Osteocyte (in vitro differentiated cells): Measurements from ENCODE around the gene AADACL3. TPM values are rescaled to one million over a fixed set of nuclear protein-coding genes. Genes with fewer than 3 reads are reported as not detected.

Experiments
- DNase-seq: peaks from one replicate; pipeline ENCODE4 v3.0.0; 2021; ENCODE audit warnings: mixed read lengths; ENCODE audit not compliant: unreplicated experiment; ENCODE audit errors: extremely low spot score
- H3K27ac Mint-ChIP-seq: one replicate; pipeline ENCODE4 v1.8.0; 2021; ENCODE audit warnings: mild to moderate bottlenecking, mixed read lengths; ENCODE audit not compliant: unreplicated experiment
- H3K27me3 Mint-ChIP-seq: one replicate; pipeline ENCODE4 v1.8.0; 2021; ENCODE audit warnings: mixed read lengths; ENCODE audit not compliant: unreplicated experiment
- H3K36me3 Mint-ChIP-seq: one replicate; pipeline ENCODE4 v1.8.0; 2021; ENCODE audit warnings: mixed read lengths; ENCODE audit not compliant: unreplicated experiment
- H3K4me1 Mint-ChIP-seq: one replicate; pipeline ENCODE4 v1.8.0; 2021; ENCODE audit warnings: mixed read lengths; ENCODE audit not compliant: unreplicated experiment
- H3K4me3 Mint-ChIP-seq: one replicate; pipeline ENCODE4 v1.8.0; 2021; ENCODE audit warnings: mild to moderate bottlenecking, moderate library complexity, mixed read lengths; ENCODE audit not compliant: unreplicated experiment
- H3K9me3 Mint-ChIP-seq: one replicate; pipeline ENCODE4 v1.8.0; 2021; ENCODE audit warnings: mixed read lengths; ENCODE audit not compliant: unreplicated experiment
- CTCF ChIP-seq: fragments of 200-600 bp; sonication (generic); IDR thresholded peaks from 2 replicates; pipeline ENCODE4 v1.5.0; 2021; ENCODE audit warnings: antibody characterized with exemption, mild to moderate bottlenecking, moderate library complexity
- total RNA-seq: library from RNA; stranded (reverse); gene quantifications from 2 replicates; pipeline ENCODE4 v1.2.1, GENCODE V29; 2021

The AADACL3 gene
- total RNA-seq, 1 donor from 2014 or later, result not detected

GRCh38 chr1:12772520-12772919 lies 56.6 kb downstream of the AADACL3 start:
- Mint-ChIP-seq H3K27ac (no peak overlapping the region), H3K4me3 (no peak overlapping the region), H3K9me3 (peaks cover 8% of the 10 kb centered on the region), H3K36me3 (no peaks in the 10 kb centered on the region), H3K4me1 (no peaks in the 10 kb centered on the region), H3K27me3 (peaks cover 6% of the 10 kb centered on the region)
- peak; percentile 63 for DNase-seq
- TF ChIP-seq CTCF, result no peak

GRCh38 chr1:12773438-12773837 lies 57.5 kb downstream of the AADACL3 start, which contains the start of gene PRAMEF12:
Gene PRAMEF12, plus strand, starts transcription at chr1:12773738. Its CDS starts 1,130 bp downstream, at chr1:12774868.
- H3K27me3 Mint-ChIP-seq, result peaks cover 3% of the 10 kb centered on the region
- no peak within 1 kb of the TSS for H3K4me3 Mint-ChIP-seq
- H3K4me1 Mint-ChIP-seq, result no peaks in the 10 kb centered on the region
- TF ChIP-seq CTCF, result no peak
- peak; percentile 46 for DNase-seq
- no peak within 1 kb of the TSS for H3K27ac Mint-ChIP-seq
- H3K36me3 Mint-ChIP-seq, result no peaks in the 10 kb centered on the region
- peaks cover 8% of the 10 kb centered on the region for H3K9me3 Mint-ChIP-seq

- H3K4me1 Mint-ChIP-seq, result no peaks in the 10 kb centered on the region
- DNase-seq, result peak; percentile 69
- no peaks in the 10 kb centered on the region for H3K36me3 Mint-ChIP-seq
- H3K27ac Mint-ChIP-seq, result no peak overlapping the region
- TF ChIP-seq CTCF, result no peak
- peaks cover 8% of the 10 kb centered on the region for H3K9me3 Mint-ChIP-seq
- H3K4me3 Mint-ChIP-seq, result no peak overlapping the region
- H3K27me3 Mint-ChIP-seq, result peaks cover 3% of the 10 kb centered on the region
These were observed 59.0 kb downstream of the AADACL3 start for GRCh38 chr1:12774801-12775345.

- Mint-ChIP-seq H3K27ac (no peak overlapping the region), H3K4me1 (no peaks in the 10 kb centered on the region)
These were observed 59.5 kb downstream of the AADACL3 start for GRCh38 chr1:12775443-12775842.

More at GRCh38 chr1:12775443-12775842, 59.5 kb downstream of the AADACL3 start:
- Mint-ChIP-seq H3K36me3 (no peaks in the 10 kb centered on the region), H3K4me3 (no peak overlapping the region), H3K9me3 (peaks cover 8% of the 10 kb centered on the region), H3K27me3 (peaks cover 3% of the 10 kb centered on the region)
- TF ChIP-seq CTCF, result no peak
- DNase-seq, result peak; percentile 56
